OCI-LY3 (cell line): ENCODE results near the gene TMEM205.

ENCODE experiments used
- CTCF ChIP-seq: fragments of 200-600, 300-600 bp; sonication (generic); IDR thresholded peaks from 2 replicates; pipeline ENCODE4 v1.5.1; 2014; ENCODE audit warnings: antibody characterized with exemption, low read length, low read depth
- EZH2phosphoT487 ChIP-seq: fragments of 200-600 bp; shearing (Covaris generic); IDR thresholded peaks from 2 replicates; pipeline ENCODE4 v1.6.1; 2018; ENCODE audit warnings: antibody characterized with exemption, mixed run types, low read depth

DNA sequence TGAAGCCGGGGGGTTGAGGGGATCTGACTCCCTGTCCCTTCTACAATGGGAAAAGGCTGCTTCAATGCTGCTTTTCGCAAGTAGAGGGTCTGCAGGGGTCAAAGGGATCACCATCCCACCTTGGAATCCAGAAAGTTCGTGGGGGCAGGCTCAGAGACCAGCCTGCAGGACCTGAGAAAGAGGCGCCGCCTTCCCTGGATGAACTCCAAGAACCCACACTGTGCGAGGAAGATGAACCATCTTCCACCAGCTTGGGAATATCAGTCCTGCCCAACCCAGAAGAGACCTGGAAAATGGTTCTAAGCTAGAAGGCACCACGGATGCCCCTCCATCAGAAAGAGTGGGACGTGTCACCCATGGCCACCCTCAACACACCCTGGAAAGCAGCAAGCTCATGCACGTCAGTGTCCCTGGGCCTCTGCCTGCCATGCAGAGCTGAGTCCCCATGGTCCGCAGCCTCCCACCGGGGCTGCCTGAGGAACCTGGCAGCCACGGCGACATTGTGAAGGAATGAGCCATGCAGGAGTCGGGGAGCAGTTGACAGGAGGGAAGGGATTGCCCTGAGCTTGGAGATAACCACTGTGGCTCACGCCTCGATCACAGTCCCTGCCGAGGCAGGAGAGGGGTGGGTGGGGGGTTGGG, 21.2 kb downstream of the TMEM205 start:
- TF ChIP-seq CTCF (no peak), EZH2phosphoT487 (no peak)
